ENCODE measurements around the gene NCOA4. TPM values are rescaled to one million over a fixed set of nuclear protein-coding genes. Genes with fewer than 3 reads are reported as not detected.

The NCOA4 gene
- total RNA-seq, 1 experiment from 2014 or later: 69.4 TPM

DNA sequence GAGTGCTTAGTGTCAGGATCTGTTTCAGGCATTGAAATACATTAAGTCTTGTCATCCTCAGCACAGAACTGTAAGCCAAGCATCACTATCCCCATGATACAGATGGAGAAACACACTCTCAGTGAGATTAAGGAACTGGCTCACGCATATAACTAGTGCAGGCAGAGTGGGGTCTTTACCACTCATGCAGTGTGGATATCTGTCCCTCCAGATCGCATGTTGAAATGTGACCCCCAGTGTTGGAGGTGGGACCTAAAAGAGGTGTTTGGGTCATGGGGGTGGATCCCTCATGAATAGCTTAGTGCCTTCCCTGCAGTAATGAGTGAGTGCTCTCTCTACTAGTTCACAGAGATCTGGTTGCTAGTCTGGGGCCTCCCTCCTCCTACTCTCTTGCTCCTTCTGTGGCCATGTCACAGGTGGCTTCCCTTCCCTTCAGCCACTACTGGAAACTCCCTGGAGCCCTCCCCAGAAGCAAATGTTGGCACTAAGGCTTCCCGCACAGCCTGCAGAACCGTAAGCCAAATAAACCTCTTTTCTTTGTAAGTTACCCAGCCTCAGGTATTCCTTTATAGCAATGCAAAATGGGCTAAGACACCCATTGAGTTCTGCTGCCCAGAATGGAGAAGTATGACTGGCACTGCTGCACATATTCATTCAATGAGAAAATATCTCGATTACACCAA lies 47.4 kb upstream of the NCOA4 start:
- no peak for ATAC-seq
- POLR2A ChIA-PET: no interaction called here
- TF ChIP-seq ZNF138 (CRISPR knock-in tag; conservative IDR thresholded peaks at IDR 0.05): no peak
- TF ChIP-seq, protein P1, sequence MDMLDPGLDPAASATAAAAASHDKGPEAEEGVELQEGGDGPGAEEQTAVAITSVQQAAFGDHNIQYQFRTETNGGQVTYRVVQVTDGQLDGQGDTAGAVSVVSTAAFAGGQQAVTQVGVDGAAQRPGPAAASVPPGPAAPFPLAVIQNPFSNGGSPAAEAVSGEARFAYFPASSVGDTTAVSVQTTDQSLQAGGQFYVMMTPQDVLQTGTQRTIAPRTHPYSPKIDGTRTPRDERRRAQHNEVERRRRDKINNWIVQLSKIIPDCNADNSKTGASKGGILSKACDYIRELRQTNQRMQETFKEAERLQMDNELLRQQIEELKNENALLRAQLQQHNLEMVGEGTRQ (CRISPR knock-in tag; IDR thresholded peaks at IDR 0.05): no peak
- TF ChIP-seq, protein P2, sequence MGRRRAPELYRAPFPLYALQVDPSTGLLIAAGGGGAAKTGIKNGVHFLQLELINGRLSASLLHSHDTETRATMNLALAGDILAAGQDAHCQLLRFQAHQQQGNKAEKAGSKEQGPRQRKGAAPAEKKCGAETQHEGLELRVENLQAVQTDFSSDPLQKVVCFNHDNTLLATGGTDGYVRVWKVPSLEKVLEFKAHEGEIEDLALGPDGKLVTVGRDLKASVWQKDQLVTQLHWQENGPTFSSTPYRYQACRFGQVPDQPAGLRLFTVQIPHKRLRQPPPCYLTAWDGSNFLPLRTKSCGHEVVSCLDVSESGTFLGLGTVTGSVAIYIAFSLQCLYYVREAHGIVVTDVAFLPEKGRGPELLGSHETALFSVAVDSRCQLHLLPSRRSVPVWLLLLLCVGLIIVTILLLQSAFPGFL (CRISPR knock-in tag; IDR thresholded peaks at IDR 0.05; ENCODE audit: borderline replicate concordance): no peak
- no peak for TF ChIP-seq ZNF219 (CRISPR knock-in tag; IDR thresholded peaks at IDR 0.05; ENCODE audit: borderline replicate concordance)
- TF ChIP-seq, protein P3, sequence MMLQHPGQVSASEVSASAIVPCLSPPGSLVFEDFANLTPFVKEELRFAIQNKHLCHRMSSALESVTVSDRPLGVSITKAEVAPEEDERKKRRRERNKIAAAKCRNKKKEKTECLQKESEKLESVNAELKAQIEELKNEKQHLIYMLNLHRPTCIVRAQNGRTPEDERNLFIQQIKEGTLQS (CRISPR knock-in tag; conservative IDR thresholded peaks at IDR 0.05): no peak
- TF ChIP-seq, protein P4, sequence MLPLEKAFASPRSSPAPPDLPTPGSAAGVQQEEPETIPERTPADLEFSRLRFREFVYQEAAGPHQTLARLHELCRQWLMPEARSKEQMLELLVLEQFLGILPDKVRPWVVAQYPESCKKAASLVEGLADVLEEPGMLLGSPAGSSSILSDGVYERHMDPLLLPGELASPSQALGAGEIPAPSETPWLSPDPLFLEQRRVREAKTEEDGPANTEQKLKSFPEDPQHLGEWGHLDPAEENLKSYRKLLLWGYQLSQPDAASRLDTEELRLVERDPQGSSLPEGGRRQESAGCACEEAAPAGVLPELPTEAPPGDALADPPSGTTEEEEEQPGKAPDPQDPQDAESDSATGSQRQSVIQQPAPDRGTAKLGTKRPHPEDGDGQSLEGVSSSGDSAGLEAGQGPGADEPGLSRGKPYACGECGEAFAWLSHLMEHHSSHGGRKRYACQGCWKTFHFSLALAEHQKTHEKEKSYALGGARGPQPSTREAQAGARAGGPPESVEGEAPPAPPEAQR (CRISPR knock-in tag; IDR thresholded peaks at IDR 0.05): no peak
- TF ChIP-seq, protein P5, sequence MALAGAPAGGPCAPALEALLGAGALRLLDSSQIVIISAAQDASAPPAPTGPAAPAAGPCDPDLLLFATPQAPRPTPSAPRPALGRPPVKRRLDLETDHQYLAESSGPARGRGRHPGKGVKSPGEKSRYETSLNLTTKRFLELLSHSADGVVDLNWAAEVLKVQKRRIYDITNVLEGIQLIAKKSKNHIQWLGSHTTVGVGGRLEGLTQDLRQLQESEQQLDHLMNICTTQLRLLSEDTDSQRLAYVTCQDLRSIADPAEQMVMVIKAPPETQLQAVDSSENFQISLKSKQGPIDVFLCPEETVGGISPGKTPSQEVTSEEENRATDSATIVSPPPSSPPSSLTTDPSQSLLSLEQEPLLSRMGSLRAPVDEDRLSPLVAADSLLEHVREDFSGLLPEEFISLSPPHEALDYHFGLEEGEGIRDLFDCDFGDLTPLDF (CRISPR knock-in tag; IDR thresholded peaks at IDR 0.05): no peak
- TF ChIP-seq, protein P6, sequence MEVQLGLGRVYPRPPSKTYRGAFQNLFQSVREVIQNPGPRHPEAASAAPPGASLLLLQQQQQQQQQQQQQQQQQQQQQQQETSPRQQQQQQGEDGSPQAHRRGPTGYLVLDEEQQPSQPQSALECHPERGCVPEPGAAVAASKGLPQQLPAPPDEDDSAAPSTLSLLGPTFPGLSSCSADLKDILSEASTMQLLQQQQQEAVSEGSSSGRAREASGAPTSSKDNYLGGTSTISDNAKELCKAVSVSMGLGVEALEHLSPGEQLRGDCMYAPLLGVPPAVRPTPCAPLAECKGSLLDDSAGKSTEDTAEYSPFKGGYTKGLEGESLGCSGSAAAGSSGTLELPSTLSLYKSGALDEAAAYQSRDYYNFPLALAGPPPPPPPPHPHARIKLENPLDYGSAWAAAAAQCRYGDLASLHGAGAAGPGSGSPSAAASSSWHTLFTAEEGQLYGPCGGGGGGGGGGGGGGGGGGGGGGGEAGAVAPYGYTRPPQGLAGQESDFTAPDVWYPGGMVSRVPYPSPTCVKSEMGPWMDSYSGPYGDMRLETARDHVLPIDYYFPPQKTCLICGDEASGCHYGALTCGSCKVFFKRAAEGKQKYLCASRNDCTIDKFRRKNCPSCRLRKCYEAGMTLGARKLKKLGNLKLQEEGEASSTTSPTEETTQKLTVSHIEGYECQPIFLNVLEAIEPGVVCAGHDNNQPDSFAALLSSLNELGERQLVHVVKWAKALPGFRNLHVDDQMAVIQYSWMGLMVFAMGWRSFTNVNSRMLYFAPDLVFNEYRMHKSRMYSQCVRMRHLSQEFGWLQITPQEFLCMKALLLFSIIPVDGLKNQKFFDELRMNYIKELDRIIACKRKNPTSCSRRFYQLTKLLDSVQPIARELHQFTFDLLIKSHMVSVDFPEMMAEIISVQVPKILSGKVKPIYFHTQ (CRISPR knock-in tag; IDR thresholded peaks at IDR 0.05): no peak
- TF ChIP-seq ZNF671 (CRISPR knock-in tag; IDR thresholded peaks at IDR 0.05): no peak
- no peak for TF ChIP-seq GTF2I (CRISPR knock-in tag; conservative IDR thresholded peaks at IDR 0.05)
- TF ChIP-seq, protein P7, sequence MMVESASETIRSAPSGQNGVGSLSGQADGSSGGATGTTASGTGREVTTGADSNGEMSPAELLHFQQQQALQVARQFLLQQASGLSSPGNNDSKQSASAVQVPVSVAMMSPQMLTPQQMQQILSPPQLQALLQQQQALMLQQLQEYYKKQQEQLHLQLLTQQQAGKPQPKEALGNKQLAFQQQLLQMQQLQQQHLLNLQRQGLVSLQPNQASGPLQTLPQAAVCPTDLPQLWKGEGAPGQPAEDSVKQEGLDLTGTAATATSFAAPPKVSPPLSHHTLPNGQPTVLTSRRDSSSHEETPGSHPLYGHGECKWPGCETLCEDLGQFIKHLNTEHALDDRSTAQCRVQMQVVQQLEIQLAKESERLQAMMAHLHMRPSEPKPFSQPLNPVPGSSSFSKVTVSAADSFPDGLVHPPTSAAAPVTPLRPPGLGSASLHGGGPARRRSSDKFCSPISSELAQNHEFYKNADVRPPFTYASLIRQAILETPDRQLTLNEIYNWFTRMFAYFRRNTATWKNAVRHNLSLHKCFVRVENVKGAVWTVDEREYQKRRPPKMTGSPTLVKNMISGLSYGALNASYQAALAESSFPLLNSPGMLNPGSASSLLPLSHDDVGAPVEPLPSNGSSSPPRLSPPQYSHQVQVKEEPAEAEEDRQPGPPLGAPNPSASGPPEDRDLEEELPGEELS (CRISPR knock-in tag; IDR thresholded peaks at IDR 0.05): no peak
- TF ChIP-seq, protein P8, sequence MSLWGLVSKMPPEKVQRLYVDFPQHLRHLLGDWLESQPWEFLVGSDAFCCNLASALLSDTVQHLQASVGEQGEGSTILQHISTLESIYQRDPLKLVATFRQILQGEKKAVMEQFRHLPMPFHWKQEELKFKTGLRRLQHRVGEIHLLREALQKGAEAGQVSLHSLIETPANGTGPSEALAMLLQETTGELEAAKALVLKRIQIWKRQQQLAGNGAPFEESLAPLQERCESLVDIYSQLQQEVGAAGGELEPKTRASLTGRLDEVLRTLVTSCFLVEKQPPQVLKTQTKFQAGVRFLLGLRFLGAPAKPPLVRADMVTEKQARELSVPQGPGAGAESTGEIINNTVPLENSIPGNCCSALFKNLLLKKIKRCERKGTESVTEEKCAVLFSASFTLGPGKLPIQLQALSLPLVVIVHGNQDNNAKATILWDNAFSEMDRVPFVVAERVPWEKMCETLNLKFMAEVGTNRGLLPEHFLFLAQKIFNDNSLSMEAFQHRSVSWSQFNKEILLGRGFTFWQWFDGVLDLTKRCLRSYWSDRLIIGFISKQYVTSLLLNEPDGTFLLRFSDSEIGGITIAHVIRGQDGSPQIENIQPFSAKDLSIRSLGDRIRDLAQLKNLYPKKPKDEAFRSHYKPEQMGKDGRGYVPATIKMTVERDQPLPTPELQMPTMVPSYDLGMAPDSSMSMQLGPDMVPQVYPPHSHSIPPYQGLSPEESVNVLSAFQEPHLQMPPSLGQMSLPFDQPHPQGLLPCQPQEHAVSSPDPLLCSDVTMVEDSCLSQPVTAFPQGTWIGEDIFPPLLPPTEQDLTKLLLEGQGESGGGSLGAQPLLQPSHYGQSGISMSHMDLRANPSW (CRISPR knock-in tag; conservative IDR thresholded peaks at IDR 0.05; ENCODE audit: low read depth): no peak
- TF ChIP-seq, protein P9, sequence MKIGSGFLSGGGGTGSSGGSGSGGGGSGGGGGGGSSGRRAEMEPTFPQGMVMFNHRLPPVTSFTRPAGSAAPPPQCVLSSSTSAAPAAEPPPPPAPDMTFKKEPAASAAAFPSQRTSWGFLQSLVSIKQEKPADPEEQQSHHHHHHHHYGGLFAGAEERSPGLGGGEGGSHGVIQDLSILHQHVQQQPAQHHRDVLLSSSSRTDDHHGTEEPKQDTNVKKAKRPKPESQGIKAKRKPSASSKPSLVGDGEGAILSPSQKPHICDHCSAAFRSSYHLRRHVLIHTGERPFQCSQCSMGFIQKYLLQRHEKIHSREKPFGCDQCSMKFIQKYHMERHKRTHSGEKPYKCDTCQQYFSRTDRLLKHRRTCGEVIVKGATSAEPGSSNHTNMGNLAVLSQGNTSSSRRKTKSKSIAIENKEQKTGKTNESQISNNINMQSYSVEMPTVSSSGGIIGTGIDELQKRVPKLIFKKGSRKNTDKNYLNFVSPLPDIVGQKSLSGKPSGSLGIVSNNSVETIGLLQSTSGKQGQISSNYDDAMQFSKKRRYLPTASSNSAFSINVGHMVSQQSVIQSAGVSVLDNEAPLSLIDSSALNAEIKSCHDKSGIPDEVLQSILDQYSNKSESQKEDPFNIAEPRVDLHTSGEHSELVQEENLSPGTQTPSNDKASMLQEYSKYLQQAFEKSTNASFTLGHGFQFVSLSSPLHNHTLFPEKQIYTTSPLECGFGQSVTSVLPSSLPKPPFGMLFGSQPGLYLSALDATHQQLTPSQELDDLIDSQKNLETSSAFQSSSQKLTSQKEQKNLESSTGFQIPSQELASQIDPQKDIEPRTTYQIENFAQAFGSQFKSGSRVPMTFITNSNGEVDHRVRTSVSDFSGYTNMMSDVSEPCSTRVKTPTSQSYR (CRISPR knock-in tag; IDR thresholded peaks at IDR 0.05): no peak
- TF ChIP-seq, protein P10, sequence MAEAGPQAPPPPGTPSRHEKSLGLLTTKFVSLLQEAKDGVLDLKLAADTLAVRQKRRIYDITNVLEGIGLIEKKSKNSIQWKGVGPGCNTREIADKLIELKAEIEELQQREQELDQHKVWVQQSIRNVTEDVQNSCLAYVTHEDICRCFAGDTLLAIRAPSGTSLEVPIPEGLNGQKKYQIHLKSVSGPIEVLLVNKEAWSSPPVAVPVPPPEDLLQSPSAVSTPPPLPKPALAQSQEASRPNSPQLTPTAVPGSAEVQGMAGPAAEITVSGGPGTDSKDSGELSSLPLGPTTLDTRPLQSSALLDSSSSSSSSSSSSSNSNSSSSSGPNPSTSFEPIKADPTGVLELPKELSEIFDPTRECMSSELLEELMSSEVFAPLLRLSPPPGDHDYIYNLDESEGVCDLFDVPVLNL (CRISPR knock-in tag; IDR thresholded peaks at IDR 0.05; ENCODE audit: borderline replicate concordance, low read depth): no peak
- TF ChIP-seq, protein P11, sequence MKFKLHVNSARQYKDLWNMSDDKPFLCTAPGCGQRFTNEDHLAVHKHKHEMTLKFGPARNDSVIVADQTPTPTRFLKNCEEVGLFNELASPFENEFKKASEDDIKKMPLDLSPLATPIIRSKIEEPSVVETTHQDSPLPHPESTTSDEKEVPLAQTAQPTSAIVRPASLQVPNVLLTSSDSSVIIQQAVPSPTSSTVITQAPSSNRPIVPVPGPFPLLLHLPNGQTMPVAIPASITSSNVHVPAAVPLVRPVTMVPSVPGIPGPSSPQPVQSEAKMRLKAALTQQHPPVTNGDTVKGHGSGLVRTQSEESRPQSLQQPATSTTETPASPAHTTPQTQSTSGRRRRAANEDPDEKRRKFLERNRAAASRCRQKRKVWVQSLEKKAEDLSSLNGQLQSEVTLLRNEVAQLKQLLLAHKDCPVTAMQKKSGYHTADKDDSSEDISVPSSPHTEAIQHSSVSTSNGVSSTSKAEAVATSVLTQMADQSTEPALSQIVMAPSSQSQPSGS (CRISPR knock-in tag; IDR thresholded peaks at IDR 0.05; ENCODE audit: borderline replicate concordance, low read depth): no peak
- TF ChIP-seq PRRX2 (CRISPR knock-in tag; IDR thresholded peaks at IDR 0.05): no peak
- TF ChIP-seq ZNF232 (CRISPR knock-in tag; IDR thresholded peaks at IDR 0.05): no peak

More for the DNA sequence above, 47.4 kb upstream of the NCOA4 start:
- H3K4me3 Mint-ChIP-seq: no peak overlapping the region
- H3K36me3 Mint-ChIP-seq: no peaks in the 10 kb centered on the region
- CTCF ChIA-PET: interaction anchor here (1.1 kb wide), 1 partner anchor 151 kb away, joined by 3 read pairs; no protein-coding TSS in a partner anchor
- no peaks in the 10 kb centered on the region; the same call in none of the 2 replicates for H3K27me3 Mint-ChIP-seq (ENCODE audit: low read depth)
- H3K27ac Mint-ChIP-seq: no peak overlapping the region
- peaks cover 2% of the 10 kb centered on the region; the same call in 1 of the 2 replicates for H3K4me1 Mint-ChIP-seq
- peaks cover 9% of the 10 kb centered on the region; the same call in 1 of the 2 replicates for H3K9me3 Mint-ChIP-seq
- DNase-seq (ENCODE audit: low spot score): no peak

Measured in WTC11 (cell line).